K562 (cell line): ENCODE data around the gene MBOAT2. TPM values are rescaled to one million over a fixed set of nuclear protein-coding genes. Genes with fewer than 3 reads are reported as not detected.

Experiments used
- ATAC-seq: fragments of 200-7000 bp; cut with Tn5 transposase; 3 replicates; pipeline ENCODE4 v1.9.1; 2020; ENCODE audit warnings: moderate library complexity
- BruUV-seq: library from RNA; stranded (reverse); fragments of 400-500 nt; replicated peaks from 2 replicates; lab custom pipeline; 2021; lab: Mats Ljungman, UMichigan
- CTCF ChIA-PET: fragments of 300-600 bp; formaldehyde crosslinking; extraction: SDS; loops from one replicate; lab custom pipeline; 2021; ENCODE audit warnings: low intra/inter-chr PET ratio; lab: Yijun Ruan, JAX
- POLR2A ChIA-PET: fragments of 300-600, 350-650 bp; sonication (Branson Sonifier 250); formaldehyde crosslinking; extraction: SDS; loops from one replicate; lab custom pipeline; 2021; ENCODE audit warnings: antibody characterized with exemption, inconsistent platforms; lab: Yijun Ruan, JAX
- DNase-seq, 4 experiments: peaks; one replicate each; pipeline versions ENCODE4 v3.0.0 to v3.0.0-alpha.2; 2011 to 2018; ENCODE audit warnings: low spot score in 3 of 4, mixed read lengths in 3 of 4; ENCODE audit errors: extremely low read depth in 1 of 4
- FAIRE-seq: peaks from 2 replicates; lab custom pipeline; 2011; peaks lifted over from hg19 to GRCh38; lab: Jason Lieb, UNC
- H2AFZ ChIP-seq: 2 replicates; pipeline ENCODE4 v1.6.0; 2011; ENCODE audit warnings: low read depth, low read length, control low read depth, inconsistent platforms
- H3K27ac ChIP-seq: fragments of 200-600 bp; 3 replicates; pipeline ENCODE4 v1.8.0; 2011; ENCODE audit warnings: low read depth, mild to moderate bottlenecking, control low read depth, inconsistent platforms, low read length, moderate library complexity, mixed read lengths; ENCODE audit errors: extremely low read depth
- H3K27me3 ChIP-seq, 2 experiments: fragments of 300-600 bp in 1 of 2; 2 replicates in 1 of 2; 3 replicates in 1 of 2; pipeline versions ENCODE4 v1.6.0 to v1.8.0; 2011; ENCODE audit warnings: inconsistent platforms in 2 of 2, low read length in 2 of 2, mild to moderate bottlenecking in 1 of 2, mixed read lengths in 1 of 2, moderate library complexity in 1 of 2; ENCODE audit not compliant: control insufficient read depth in 2 of 2, insufficient read depth in 2 of 2
- H3K36me3 ChIP-seq: fragments of 300-600 bp; 3 replicates; pipeline ENCODE4 v1.8.0; 2011; ENCODE audit warnings: mild to moderate bottlenecking, low read length, inconsistent platforms; ENCODE audit not compliant: control insufficient read depth, insufficient read depth
- H3K4me1 ChIP-seq, 2 experiments: fragments of 200-600 bp in 1 of 2; replicated peaks in 1 of 2; 2 replicates in 1 of 2; 3 replicates in 1 of 2; pipeline versions ENCODE4 v1.5.1 to v1.8.0; 2011; ENCODE audit warnings: inconsistent platforms in 2 of 2, low read length in 2 of 2, mild to moderate bottlenecking in 1 of 2, mixed read lengths in 1 of 2, moderate library complexity in 1 of 2; ENCODE audit not compliant: control insufficient read depth in 2 of 2, insufficient read depth in 2 of 2
- H3K4me2 ChIP-seq: 2 replicates; pipeline ENCODE4 v1.6.1; 2011; ENCODE audit warnings: low read length, control low read depth, inconsistent platforms, mixed read lengths; ENCODE audit not compliant: insufficient read depth
- H3K4me3 ChIP-seq: fragments of 200-600 bp; sonication (generic), shearing (Covaris generic); 2 replicates; pipeline ENCODE4 v1.5.1; 2016; ENCODE audit warnings: control low read depth, inconsistent platforms
- H3K79me2 ChIP-seq: fragments of 200-600 bp; 3 replicates; pipeline ENCODE4 v1.8.0; 2011; ENCODE audit warnings: low read length, inconsistent platforms; ENCODE audit not compliant: control insufficient read depth, insufficient read depth
- H3K9ac ChIP-seq, 2 experiments: 2 replicates each; pipeline versions ENCODE4 v1.6.0 to v1.6.1; 2011; ENCODE audit warnings: low read depth in 2 of 2, low read length in 2 of 2, control low read depth in 1 of 2, inconsistent platforms in 1 of 2, mild to moderate bottlenecking in 1 of 2, mixed read lengths in 1 of 2; ENCODE audit not compliant: insufficient read depth in 1 of 2
- H3K9me1 ChIP-seq: one replicate; pipeline ENCODE4 v1.6.0; 2011; ENCODE audit warnings: inconsistent platforms, mild to moderate bottlenecking, low read length, moderate library complexity; ENCODE audit not compliant: control insufficient read depth, insufficient read depth
- H3K9me3 ChIP-seq: replicated peaks from 2 replicates; pipeline ENCODE4 v1.5.1; 2011; ENCODE audit warnings: low read depth, low read length, inconsistent platforms; ENCODE audit not compliant: control insufficient read depth, insufficient read depth
- H4K20me1 ChIP-seq: replicated peaks from 2 replicates; pipeline ENCODE4 v1.6.1; 2011; ENCODE audit warnings: low read length, inconsistent platforms, mixed read lengths; ENCODE audit not compliant: control insufficient read depth, insufficient read depth
- CREB5 ChIP-seq: fragments of 250-450 bp; sonication (Bioruptor Pico); IDR thresholded peaks from 2 replicates; pipeline ENCODE4 v1.5.0; 2020; ENCODE audit warnings: mild to moderate bottlenecking
- ELF4 ChIP-seq: fragments of 450-650 bp; formaldehyde crosslinking; IDR thresholded peaks from 2 replicates; pipeline ENCODE4 v1.4.0; 2022; ENCODE audit warnings: missing genetic modification characterization
- FOS ChIP-seq: IDR thresholded peaks from 3 replicates; pipeline ENCODE4 v1.6.1; 2011; ENCODE audit not compliant: insufficient read length; ENCODE audit errors: extremely low read depth
- FOXM1 ChIP-seq, 2 experiments: fragments of 450-650 bp in 1 of 2; sonication (generic) in 1 of 2; formaldehyde crosslinking in 1 of 2; IDR thresholded peaks; 2 replicates each; pipeline versions ENCODE4 v1.6.1 to v1.9.0; 2017 to 2022; ENCODE audit warnings: low read depth in 2 of 2, mild to moderate bottlenecking in 2 of 2, missing genetic modification reagents in 1 of 2, moderate library complexity in 1 of 2
- NR2C1 ChIP-seq, 2 experiments: fragments of 450-650 bp; IDR thresholded peaks; 2 replicates each; pipeline ENCODE4 v1.6.1; 2017; ENCODE audit warnings: mild to moderate bottlenecking in 2 of 2, antibody characterized with exemption in 1 of 2, inconsistent platforms in 1 of 2, missing compliant biosample characterization in 1 of 2, missing genetic modification characterization in 1 of 2
- TAF15 ChIP-seq: fragments of 200-400 bp; formaldehyde crosslinking; IDR thresholded peaks from 2 replicates; pipeline ENCODE4 v1.6.1; 2017; ENCODE audit warnings: mild to moderate bottlenecking, low read depth, low read length, moderate library complexity
- ZNF75A ChIP-seq: fragments of 450-650 bp; formaldehyde crosslinking; IDR thresholded peaks from 2 replicates; pipeline ENCODE4 v1.4.0; 2020; ENCODE audit warnings: mild to moderate bottlenecking
- WGBS: fragments of 100-300 bp; shearing (Covaris generic); methylation state at CpG from one replicate; pipeline ENCODE4 v1.1.6; 2016; ENCODE audit warnings: low coverage, mixed read lengths; ENCODE audit not compliant: insufficient coverage; ENCODE audit errors: missing lambda C conversion rate; 5-methylcytosine and 5-hydroxymethylcytosine counted together
- in situ Hi-C: fragments of 300-500 bp; cut with MboI; formaldehyde crosslinking; loops from 4 replicates; pipeline ENCODE4 v1.15.0; 2018; ENCODE audit warnings: inconsistent platforms, mixed read lengths
- intact Hi-C: fragments of 100-400 bp; cut with micrococcal nuclease; formaldehyde crosslinking; loops from 2 replicates; pipeline ENCODE4 v1.14.2; 2022
- polyA plus RNA-seq, 8 experiments: library from polyadenylated mRNA; depleted of rRNA in 4 of 8; stranded (reverse) in 5 of 8; unstranded in 3 of 8; fragments of >200 nt; fragmentation: Nextera tagmentation in 2 of 8; fragmentation: Illumina TruSeq in 1 of 8; extraction: Ambion mirVana in 2 of 8; extraction: Trizol in 1 of 8; gene quantifications; 2 replicates each; pipeline versions ENCODE4 v1.2.1 to v1.2.3, GENCODE V29; 2011 to 2014; ENCODE audit warnings: inconsistent platforms in 1 of 8, missing spikeins in 1 of 8
- total RNA-seq, 7 experiments: library from RNA; depleted of rRNA in 6 of 7; stranded (reverse); fragments of >200 nt in 6 of 7; fragmentation: Illumina TruSeq in 2 of 7; extraction: Trizol in 2 of 7; gene quantifications; 2 replicates each; pipeline versions ENCODE4 v1.2.1 to v1.2.3, GENCODE V29; 2011 to 2021; ENCODE audit warnings: low replicate concordance in 1 of 7

MBOAT2 gene
- total and polyA plus RNA-seq, 9 of the 15 experiments (the other 6 are each of a cell fraction or from before 2014, with no cell fraction given): 8.4 to 122 (median 27.6) TPM

DNA sequence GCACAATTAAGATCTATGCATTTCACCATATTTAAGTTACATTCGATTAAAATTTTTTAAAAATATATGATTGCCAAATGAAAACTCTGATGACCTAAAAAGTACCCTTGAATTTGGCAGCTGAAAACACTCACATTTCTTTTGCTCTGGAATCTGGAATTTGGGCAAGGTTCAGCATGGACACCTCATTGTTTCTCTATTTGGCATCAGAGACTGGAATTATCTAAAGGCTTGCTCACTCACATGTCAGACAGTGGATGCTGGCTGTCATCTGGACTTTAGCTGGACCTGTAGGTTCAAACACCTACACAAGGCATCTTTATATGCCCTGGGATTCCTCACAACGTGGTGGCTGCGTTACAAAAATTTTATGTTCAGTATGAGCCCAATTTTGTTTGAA is 16.1 kb downstream of the MBOAT2 start:
- TF ChIP-seq FOS (no peak), ELF4 (CRISPR knock-in tag) (no peak), NR2C1 (IDR thresholded peaks at IDR 0.05) (no peak), NR2C1 (tag; IDR thresholded peaks at IDR 0.05) (no peak), CREB5 (CRISPR knock-in tag) (no peak), ZNF75A (CRISPR knock-in tag) (no peak), FOXM1 (IDR thresholded peaks at IDR 0.05; ENCODE audit: low read depth) (no peak), FOXM1 (CRISPR knock-in tag; IDR thresholded peaks at IDR 0.05; ENCODE audit: low read depth) (no peak), TAF15 (no peak)
- no peak for DNase-seq
- WGBS: 81% methylated on average over 3 of the region's 3 CpGs
- intact Hi-C loops: loop anchor here (2.0 to 5.0 kb wide), 5 partner anchors 63 to 295 kb away; no protein-coding TSS in a partner anchor
- H2AFZ ChIP-seq: no peak overlapping the region
- no peak for FAIRE-seq
- peaks cover 100% of the 10 kb centered on the region for H3K79me2 ChIP-seq
- H4K20me1 ChIP-seq: no peaks in the 10 kb centered on the region
- no peak overlapping the region for H3K27ac ChIP-seq
- no TSS peak for BruUV-seq
- H3K4me1 ChIP-seq: peaks cover 3 to 51% of the 10 kb centered on the region in 2 experiments; a peak in 4 of 5 replicates
- no peaks in the 10 kb centered on the region for H3K36me3 ChIP-seq
- no peaks in the 10 kb centered on the region for H3K9me1 ChIP-seq
- no peaks in the 10 kb centered on the region for H3K9me3 ChIP-seq
- no peak overlapping the region for H3K9ac ChIP-seq
- ChIA-PET CTCF (interaction anchor here (1.5 kb wide), 1 partner anchor 10 kb away, joined by 3 read pairs; no protein-coding TSS in a partner anchor), POLR2A (interaction anchor here (0.8 to 1.6 kb wide), 2 partner anchors 10 to 21 kb away, joined by 3 to 4 read pairs; no protein-coding TSS in a partner anchor)
- no peak overlapping the region for H3K4me3 ChIP-seq
- no peak for ATAC-seq
- no peaks in the 10 kb centered on the region for H3K27me3 ChIP-seq
- H3K4me2 ChIP-seq: no peak overlapping the region
- in situ Hi-C loops: no loop called here
